ENCODE data around the gene RAVER1.

Gene RAVER1

DNA sequence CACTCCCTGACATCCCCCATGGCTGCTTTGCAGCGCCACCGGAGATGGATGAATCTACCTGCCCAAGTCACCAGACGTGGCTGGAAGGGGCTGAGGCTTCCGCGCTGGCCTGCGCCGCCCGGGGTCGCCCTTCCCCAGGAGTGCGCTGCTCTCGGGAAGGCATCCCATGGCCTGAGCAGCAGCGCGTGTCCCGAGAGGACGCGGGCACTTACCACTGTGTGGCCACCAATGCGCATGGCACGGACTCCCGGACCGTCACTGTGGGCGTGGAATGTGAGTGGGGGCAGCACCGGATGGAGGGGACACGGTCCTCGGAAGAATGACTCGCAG lies 39.0 kb downstream of the RAVER1 start:
- Histone ChIP-seq H3K4me2 (ENCODE audit: insufficient read depth, low read length) (no peak overlapping the region), H3K27ac (ENCODE audit: low read length) (no peak overlapping the region), H3K9me3 (ENCODE audit: insufficient read depth, low read length, severe bottlenecking) (no peaks in the 10 kb centered on the region), H3K4me1 (ENCODE audit: insufficient read depth, low read length) (no peaks in the 10 kb centered on the region), H4K20me1 (ENCODE audit: insufficient read depth, low read length) (no peaks in the 10 kb centered on the region), H3K79me2 (ENCODE audit: insufficient read depth, low read length) (no peaks in the 10 kb centered on the region), H3K36me3 (ENCODE audit: insufficient read depth, low read length) (no peaks in the 10 kb centered on the region), H2AFZ (ENCODE audit: low read depth, low read length) (no peak overlapping the region), H3K27me3 (ENCODE audit: insufficient read depth, low read length, poor library complexity) (no peaks in the 10 kb centered on the region), H3K4me3 (ENCODE audit: low read depth in 1 of 2, low read length in 2 of 2) (no peak overlapping the region), H3K9ac (ENCODE audit: low read depth, low read length) (no peak overlapping the region)
- no peak for TF ChIP-seq CTCF (IDR thresholded peaks at IDR 0.05; ENCODE audit: borderline replicate concordance, extremely low read depth, low read length, poor library complexity, severe bottlenecking)
- TF ChIP-seq EZH2 (IDR thresholded peaks at IDR 0.05; ENCODE audit: borderline replicate concordance, low read depth, low read length, severe bottlenecking): no peak
- ATAC-seq (ENCODE audit: insufficient read depth, low read depth): no peak
- no peak for DNase-seq

- DNase-seq (no peak), ATAC-seq (ENCODE audit: insufficient read depth, low read depth) (no peak)
- Histone ChIP-seq H4K20me1 (ENCODE audit: insufficient read depth, low read length) (no peaks in the 10 kb centered on the region), H3K27me3 (ENCODE audit: insufficient read depth, low read length, poor library complexity) (no peaks in the 10 kb centered on the region), H3K27ac (ENCODE audit: low read length) (no peak overlapping the region), H3K9me3 (ENCODE audit: insufficient read depth, low read length, severe bottlenecking) (no peaks in the 10 kb centered on the region), H2AFZ (ENCODE audit: low read depth, low read length) (no peak overlapping the region), H3K79me2 (ENCODE audit: insufficient read depth, low read length) (no peaks in the 10 kb centered on the region), H3K4me1 (ENCODE audit: insufficient read depth, low read length) (no peaks in the 10 kb centered on the region), H3K36me3 (ENCODE audit: insufficient read depth, low read length) (no peaks in the 10 kb centered on the region), H3K4me2 (ENCODE audit: insufficient read depth, low read length) (no peak overlapping the region), H3K4me3 (ENCODE audit: low read depth in 1 of 2, low read length in 2 of 2) (no peak overlapping the region), H3K9ac (ENCODE audit: low read depth, low read length) (no peak overlapping the region)
- TF ChIP-seq CTCF (IDR thresholded peaks at IDR 0.05; ENCODE audit: borderline replicate concordance, extremely low read depth, low read length, poor library complexity, severe bottlenecking) (no peak), EZH2 (IDR thresholded peaks at IDR 0.05; ENCODE audit: borderline replicate concordance, low read depth, low read length, severe bottlenecking) (no peak)
These were observed 39.5 kb downstream of the RAVER1 start for GRCh38 chr19:10293637-10294367.

- H3K4me3 ChIP-seq (ENCODE audit: low read depth in 1 of 2, low read length in 2 of 2): no peak overlapping the region
These were observed 40.3 kb downstream of the RAVER1 start for GRCh38 chr19:10292789-10293636.

More at GRCh38 chr19:10292789-10293636, 40.3 kb downstream of the RAVER1 start:
- Histone ChIP-seq H2AFZ (ENCODE audit: low read depth, low read length) (no peak overlapping the region), H3K36me3 (ENCODE audit: insufficient read depth, low read length) (no peaks in the 10 kb centered on the region), H3K4me1 (ENCODE audit: insufficient read depth, low read length) (no peaks in the 10 kb centered on the region), H3K27ac (ENCODE audit: low read length) (no peak overlapping the region), H3K9ac (ENCODE audit: low read depth, low read length) (no peak overlapping the region), H3K4me2 (ENCODE audit: insufficient read depth, low read length) (no peak overlapping the region), H3K9me3 (ENCODE audit: insufficient read depth, low read length, severe bottlenecking) (no peaks in the 10 kb centered on the region), H3K79me2 (ENCODE audit: insufficient read depth, low read length) (no peaks in the 10 kb centered on the region), H4K20me1 (ENCODE audit: insufficient read depth, low read length) (no peaks in the 10 kb centered on the region), H3K27me3 (ENCODE audit: insufficient read depth, low read length, poor library complexity) (no peaks in the 10 kb centered on the region)
- no peak for ATAC-seq (ENCODE audit: insufficient read depth, low read depth)
- DNase-seq: no peak
- no peak for TF ChIP-seq CTCF (IDR thresholded peaks at IDR 0.05; ENCODE audit: borderline replicate concordance, extremely low read depth, low read length, poor library complexity, severe bottlenecking)
- no peak for TF ChIP-seq EZH2 (IDR thresholded peaks at IDR 0.05; ENCODE audit: borderline replicate concordance, low read depth, low read length, severe bottlenecking)
